NCI-H510A (cell line): ENCODE results near the gene GPAM.
"Not testable (repeated sequence)": the region's sequence is repeated elsewhere in the genome, so short reads cannot be mapped to it uniquely, and the experiment has no call there.

Experiments used
- DNase-seq: peaks from one replicate; lab custom pipeline; 2025; lab: John Stamatoyannopoulos, UW

The GPAM gene

DNA sequence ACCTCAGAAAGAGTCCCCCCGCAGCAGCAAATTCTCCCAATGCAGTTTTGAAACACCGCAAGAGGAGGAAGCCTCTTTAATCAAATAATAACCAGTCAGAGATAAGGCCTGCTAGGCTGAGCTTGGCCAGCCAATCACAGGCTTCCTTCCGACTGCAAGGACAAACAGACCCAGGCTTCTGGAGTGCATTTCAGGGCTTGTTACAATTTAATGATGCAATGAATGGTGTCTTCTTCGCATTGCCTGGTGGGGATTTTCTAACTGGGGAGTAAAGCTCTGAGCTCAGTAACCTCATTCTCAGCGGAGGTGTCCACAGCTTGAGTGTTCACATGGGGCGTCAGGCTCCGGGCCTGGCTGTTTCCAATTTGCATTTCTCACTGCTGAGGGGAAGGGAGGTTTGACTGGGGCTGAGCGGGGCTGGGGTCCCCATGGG is 31.8 kb upstream of the GPAM start:
- DNase-seq, result no peak

GRCh38 chr10:112214298-112214926 is 30.8 kb upstream of the GPAM start:
- no peak for DNase-seq

DNA sequence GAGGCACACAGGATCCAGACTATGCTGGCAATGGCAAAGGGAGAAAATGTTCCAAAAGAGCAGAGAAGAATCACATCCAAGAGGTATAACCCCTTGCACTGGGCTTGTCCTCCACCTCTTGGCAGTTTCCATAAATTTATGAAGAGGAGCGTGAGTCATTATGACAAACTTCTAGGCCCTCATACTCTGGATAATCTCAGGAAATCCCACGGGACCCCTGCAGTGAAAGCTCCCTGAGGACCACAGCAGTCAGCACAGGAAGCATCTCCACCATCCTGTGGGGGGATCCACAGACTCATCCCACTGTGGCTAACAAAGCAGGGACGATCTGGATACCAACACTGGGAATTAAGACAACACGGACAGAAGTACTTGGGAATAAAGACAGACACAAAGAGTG is 30.3 kb upstream of the GPAM start:
- DNase-seq, result no peak

DNA sequence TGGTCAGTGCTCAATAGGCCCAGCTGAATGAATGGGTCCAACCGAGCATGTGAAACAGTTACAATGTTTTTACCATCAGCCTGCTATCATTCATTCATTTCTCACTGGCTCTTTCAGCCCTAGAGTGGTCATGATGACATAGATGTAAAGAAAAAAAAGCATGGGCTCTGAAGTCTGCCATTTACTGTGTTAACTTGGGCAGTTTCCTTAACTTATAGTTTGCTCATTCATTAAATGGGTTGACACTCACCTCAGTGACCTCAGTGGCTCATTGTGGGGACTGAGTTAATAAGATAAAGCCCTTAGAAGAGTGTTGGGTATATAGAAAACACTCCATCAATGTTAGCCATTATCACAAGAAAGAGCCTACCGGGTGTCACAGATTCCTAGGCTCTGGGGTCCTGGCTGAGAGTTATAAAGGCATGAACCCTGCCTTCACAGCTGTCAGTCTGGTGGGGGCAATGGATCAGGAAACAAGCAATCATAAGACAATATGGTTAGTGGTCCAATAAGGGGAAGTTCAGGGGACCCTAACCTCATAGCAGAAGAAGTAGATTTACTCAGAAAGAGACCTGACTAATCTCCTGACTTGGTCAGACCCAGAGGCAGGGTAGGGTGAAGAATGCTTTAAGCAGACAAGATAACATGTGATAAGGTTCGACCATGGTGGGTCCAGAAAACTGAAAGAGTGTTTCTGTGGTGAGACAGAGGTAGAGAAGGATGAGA is 29.7 kb upstream of the GPAM start:
- no peak for DNase-seq

GRCh38 chr10:112210666-112211065 is 27.1 kb upstream of the GPAM start:
- DNase-seq, result no peak

DNA sequence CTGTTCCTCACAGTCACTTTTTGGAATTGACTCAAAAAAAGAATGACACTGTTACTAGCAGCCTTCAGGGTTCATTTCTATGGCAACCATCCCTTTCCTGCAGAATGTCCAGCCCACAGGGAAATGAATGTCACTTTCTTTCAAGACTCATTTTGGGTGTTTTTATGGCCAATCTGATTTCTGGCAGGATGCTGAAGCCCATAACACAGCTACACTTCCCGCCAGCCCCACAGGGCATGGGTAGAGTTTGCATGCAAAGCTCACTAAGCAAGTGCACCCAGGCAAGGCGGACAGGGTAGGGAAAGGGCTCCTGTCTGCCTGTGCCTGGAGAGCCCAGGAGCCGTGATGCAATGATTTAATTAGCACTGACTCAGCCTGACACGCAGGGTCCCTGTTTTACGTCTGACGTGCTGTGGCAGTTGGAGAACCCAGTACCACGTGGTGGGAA is 26.1 kb upstream of the GPAM start:
- DNase-seq, result no peak

DNA sequence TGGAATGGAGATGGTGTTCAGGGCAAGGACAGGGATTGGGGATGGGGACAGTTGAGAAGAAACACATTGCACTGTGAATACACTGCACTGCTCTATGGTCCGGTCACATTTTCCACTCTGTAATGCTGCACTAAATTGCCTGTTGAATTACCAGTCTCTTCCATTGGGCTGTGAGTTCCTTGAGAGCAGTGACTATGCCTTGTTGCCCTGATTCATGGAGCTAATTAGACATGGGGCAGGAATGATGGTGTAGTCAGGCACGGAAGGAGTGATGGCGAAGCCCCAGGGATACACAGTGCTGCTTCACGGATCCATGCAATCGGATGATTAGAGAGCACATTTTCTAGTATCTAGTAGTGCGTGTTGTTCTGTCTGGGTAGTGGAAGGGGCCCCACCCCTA is 25.4 kb upstream of the GPAM start:
- no peak for DNase-seq

DNA sequence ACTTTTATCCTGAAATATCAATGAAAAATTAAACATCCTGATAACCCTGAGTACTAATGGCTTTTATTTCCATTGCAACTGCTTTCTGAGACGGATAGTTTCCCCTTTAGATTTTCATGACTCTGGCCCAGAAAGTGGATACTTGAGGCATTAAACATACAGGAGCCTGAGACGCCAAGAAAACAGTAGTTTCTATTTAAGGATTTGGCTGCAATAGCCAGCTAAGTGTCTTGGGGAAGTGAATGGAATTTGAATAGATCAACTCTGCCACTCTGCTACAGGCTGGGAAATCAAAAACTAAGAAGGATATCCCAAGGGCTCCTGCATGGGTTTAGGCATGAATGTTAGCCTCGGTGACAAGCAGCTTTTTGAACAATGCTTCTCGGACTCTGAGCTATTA is 24.7 kb upstream of the GPAM start:
- no peak for DNase-seq

GRCh38 chr10:112203328-112204076 is 19.9 kb upstream of the GPAM start:
- DNase-seq, result no peak

- DNase-seq, result no peak
Measured at GRCh38 chr10:112202561-112203241, 19.1 kb upstream of the GPAM start.

DNA sequence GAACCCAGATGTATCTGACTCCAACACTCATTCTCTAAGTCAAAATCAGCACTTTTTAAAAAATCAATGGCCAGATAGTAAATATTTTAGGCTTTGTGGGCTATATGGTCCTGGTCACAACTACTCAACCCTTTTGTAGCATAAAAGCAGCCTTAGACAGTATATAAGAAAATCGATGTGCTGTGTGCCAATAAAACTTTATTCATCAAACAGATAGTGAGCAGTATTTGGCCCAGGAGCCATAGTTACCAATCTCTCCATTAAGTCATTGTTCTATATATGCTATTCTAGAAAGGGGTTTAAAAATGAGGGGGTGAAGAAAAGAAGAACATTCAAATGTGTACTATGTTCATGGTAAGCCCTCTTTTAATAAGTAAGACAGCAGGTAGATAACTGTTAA is 18.5 kb upstream of the GPAM start:
- no peak for DNase-seq

- no peak for DNase-seq
Measured at GRCh38 chr10:112201334-112201733, 17.8 kb upstream of the GPAM start.

- DNase-seq, result not testable (repeated sequence)
Measured at GRCh38 chr10:112200259-112200658, 16.7 kb upstream of the GPAM start.

- DNase-seq, result not testable (repeated sequence)
Measured at GRCh38 chr10:112197662-112198061, 14.1 kb upstream of the GPAM start.

DNA sequence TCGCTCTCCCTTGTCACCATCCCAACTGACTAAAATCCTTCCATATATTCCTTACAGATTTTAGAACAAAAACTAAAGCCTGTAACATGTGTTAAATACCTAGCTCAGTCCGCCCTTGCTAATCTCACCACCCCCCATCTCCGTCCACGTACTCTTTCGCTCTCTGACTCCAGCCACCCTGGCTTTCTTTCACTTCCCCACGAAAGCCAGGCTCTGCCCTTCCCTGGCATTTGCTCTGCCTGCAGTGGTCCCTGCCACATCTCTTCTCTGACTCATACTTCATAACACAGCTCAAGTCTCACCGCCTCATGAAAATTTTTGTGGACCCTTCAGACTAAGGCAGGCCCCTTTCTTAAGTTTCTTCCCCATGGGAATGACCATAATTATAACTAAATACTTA is 11.7 kb upstream of the GPAM start:
- no peak for DNase-seq

- no peak for DNase-seq
Measured at GRCh38 chr10:112191791-112192190, 8.2 kb upstream of the GPAM start.

DNA sequence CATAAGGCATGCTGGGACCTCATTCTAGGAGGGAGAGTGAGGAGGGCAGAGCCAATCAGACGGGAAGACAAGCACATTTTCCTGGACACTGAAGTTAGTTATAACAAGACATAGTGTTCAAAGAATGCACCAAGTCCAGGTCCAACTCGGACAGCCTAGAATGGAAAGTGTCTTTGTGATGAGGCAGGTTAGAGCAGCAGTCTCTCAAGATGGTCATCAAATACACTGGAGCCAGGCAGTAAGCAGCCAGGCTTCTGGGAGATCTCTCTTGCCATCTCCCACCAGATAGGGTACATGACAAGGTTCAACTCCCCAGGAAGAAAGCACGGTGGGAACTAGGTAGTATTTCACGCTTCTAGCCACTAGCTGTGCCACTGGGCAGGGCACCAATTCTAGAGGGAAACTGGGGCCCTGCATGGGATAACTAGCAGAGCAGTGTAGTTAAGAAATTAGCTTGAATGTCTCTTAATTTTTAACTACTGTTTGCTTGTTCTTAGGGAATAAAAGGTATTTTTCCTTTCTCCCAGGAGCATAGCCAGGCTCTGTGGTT is 7.6 kb upstream of the GPAM start:
- DNase-seq, result no peak

DNA sequence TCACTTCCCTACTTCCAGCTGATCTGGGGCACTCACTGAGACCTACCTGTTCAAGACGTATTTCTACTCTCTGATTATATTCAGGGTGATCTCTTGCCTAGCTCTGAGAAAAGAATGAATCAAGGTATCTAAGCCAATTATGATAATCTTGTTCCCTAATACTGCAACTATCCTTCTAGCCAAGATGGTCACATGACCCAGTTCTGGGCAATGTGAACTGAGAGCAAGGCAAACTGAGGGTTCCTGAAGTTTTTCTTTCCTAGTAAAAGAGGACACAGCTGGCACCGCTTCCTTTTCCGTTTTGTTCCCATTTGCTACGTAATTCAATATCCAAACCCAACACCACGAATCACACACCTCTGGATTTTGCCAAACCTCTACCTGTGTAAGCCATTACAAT is 5.9 kb upstream of the GPAM start:
- no peak for DNase-seq

DNA sequence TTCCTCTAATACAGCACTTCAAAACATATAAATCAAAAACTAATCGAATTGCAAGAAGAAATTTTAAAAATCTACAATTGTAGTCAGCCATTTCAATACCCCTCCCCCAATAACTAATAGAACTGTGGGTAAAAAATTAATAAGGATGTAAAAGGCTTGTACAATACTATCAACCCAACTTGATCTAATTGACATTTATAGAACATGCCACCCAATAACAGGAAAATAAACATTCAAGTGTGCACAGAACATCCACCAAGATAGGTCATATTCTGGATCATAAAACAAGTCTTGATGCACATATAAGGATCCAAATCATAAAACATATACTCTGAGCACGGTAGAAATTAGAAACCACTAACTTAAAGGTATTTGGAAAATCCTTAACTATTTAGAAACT is 4.0 kb upstream of the GPAM start:
- no peak for DNase-seq

DNA sequence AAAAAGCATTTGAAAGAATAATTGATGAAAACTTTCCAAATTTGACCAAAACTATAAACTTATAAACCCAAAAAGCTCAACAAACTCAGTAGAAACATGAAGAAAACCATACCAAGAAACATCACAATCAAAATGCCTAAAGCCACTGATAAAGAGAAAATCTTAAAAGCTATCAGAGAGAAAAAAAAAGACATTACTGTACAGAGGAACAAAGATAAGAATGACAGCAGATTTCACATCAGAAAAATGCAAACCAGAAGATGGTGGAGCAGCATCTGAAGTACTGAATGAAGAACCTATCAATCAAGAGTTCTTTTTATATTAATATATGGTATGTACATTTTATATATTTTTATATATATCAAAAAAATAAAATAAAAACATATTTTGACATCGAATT is 2.4 kb upstream of the GPAM start:
- DNase-seq, result no peak

DNA sequence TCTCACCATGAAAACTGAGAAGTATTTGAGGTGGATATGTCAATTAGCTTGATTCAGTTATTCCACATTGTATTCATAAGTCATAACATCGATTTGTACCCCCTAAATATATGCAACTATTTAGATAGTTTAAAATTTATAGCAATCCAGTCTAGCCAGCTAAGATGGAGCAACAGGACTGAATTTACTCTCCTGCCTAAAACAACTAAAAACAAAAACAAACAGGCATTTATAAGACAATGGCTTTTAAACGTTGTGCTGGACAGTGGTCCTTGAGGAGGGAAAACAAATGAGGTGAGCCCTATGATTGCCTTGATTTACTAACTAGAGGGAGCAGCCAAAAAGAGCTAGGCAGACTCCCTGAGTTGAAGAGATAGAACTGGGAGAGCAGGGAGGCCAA is 814 bp upstream of the GPAM start:
- no peak for DNase-seq

DNA sequence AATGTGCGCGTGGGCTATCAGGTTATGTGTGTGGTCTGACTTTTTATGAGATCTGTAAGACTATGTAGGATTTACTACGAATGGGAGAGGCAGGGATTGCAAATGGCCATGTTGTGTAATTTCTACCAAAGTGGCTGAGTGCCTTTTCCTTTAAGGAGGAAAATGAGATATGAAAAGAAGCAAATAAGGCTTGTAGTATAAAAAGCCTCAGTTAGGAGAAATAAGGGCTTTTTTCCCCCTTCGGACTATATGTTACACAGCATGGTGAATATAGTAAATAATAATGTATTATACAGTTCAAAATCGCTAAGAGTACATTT is 447 bp upstream of the GPAM start:
- DNase-seq, result no peak
